DMS53 treated with DMSO at 0.1 percent for 48 hours (cell line): ENCODE results near the gene VAC14.
"Not testable (repeated sequence)": the region's sequence is repeated elsewhere in the genome, so short reads cannot be mapped to it uniquely, and the experiment has no call there.

Experiments
- DNase-seq: peaks from one replicate; lab custom pipeline; 2025; ENCODE audit not compliant: unreplicated experiment; lab: John Stamatoyannopoulos, UW

The VAC14 gene

DNA sequence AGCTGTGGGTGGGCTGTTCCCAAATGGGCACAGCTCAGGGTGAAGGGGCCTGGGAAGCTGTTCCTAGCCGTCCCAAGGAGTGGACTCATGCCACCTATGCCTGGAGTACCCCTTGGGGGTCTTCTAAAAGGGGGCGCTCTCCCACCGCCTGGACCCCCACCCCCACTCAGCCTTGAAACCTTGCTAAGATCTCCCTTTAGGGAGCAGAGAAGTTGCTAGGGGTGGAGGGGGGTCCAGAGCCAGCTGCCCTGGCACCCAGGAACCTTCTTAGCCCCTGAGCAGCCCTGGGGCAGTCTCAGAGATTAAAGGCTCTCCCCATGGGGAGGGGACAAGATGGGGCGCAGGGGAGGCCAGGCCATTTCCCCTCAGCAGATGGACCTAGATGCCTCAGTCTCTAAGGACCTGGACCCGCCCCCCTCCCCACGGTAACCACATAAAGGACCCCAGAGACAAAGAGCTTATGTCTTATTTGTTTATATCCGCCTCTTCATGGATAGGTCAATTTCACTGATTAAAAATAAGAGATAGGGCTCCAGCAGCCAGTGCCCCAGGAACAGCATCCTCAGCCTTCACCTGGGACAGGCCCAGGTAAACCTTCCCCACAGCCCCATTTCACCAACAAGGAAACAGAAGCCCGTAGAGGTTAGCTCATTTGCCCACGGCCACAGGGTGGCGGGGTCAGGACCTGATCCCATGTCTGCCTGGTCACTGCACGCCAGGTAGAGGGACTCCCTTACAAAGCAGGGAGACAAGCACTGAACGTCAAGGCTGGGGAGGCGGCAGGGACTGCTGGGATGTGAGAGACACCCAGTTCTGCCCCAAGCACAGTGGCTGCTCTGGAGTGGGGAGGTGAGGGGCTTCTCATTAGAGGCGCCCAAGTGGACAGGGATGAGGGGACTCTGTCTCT, 118.5 kb downstream of the VAC14 start:
- no peak for DNase-seq

DNA sequence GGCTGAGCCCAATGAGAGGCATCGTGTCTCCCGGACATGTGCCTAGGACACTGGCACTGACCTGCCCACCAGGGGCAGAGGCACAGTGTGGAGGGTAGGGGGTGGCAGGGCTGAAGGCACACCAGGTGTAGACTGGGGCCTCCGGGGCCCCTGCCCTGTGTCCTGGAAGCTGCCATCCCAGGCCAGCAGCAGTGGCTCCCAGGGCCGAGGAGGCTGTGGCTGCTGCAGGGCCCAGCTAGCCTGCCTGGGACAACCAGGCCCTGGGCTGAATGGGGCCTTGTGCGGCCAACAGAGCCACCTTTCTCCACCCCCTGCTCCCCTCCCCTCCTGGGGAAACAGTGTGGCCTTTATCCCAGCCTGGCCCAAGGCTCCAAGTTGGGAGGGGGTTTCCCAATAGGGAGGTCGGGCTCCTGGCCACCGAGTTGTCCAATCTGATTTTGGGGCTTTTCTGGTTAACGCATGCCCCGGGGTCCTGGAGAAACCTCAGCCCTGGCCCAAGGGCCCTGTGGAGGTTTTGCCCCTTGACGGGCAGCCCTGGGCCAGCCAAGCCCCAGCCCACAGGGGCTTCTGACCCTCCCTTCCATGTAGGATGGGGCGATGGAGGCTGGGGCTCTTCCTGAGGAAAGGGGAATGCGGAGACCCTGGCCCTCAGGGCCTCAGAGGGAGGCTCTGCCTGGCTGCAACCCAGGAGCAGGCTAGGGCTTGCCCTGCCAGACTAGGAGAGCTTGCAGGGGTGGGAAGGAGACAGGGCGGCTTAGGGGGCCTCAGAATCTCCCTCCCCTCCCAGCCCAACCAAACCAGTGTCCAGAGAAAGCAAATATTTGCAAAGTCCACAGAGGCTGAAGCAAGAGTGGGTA, 119.3 kb downstream of the VAC14 start:
- DNase-seq: no peak

DNA sequence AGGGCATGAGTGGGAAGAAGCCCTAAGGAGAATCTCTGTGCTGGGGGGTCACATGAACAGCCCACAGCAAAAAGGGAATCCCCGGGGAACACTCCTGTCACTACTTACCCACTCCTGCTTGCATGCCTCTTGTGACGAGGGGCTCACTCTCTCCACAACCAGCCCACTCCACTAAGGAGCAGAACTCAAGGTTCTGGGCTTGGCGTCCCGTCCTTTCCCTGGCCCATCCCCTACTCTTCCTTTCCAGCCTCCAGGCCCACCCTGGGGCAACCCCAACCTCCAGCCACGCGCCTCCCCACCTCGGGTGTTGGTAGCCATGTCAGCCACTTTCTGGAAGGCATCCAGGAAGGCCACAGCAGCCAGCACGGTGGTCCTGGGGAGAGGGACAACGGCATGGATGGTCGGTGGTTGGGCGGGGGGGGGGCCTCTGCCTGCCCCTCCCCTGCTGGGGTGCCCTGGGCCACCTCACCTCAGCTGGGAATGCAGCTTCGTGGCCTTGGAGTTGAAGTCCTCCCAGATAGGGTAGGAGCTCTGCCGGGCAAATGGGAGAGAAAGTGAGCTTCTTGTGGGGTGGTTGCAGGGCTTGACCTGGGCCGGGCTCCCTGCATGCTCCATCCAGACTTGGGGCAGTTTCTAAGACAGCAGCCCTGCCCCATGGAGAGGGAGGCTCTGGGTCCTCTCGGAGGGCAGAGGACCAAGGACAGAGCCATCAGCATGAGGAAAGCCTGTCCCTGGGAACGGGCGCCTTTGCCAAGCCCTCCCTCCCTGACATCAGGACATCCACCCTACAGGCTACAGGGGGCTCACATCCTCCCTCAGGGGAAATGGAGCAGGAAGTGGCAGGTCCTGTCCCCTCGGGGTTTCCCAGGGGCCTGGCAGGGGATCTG, 120.2 kb downstream of the VAC14 start:
- no peak for DNase-seq

DNA sequence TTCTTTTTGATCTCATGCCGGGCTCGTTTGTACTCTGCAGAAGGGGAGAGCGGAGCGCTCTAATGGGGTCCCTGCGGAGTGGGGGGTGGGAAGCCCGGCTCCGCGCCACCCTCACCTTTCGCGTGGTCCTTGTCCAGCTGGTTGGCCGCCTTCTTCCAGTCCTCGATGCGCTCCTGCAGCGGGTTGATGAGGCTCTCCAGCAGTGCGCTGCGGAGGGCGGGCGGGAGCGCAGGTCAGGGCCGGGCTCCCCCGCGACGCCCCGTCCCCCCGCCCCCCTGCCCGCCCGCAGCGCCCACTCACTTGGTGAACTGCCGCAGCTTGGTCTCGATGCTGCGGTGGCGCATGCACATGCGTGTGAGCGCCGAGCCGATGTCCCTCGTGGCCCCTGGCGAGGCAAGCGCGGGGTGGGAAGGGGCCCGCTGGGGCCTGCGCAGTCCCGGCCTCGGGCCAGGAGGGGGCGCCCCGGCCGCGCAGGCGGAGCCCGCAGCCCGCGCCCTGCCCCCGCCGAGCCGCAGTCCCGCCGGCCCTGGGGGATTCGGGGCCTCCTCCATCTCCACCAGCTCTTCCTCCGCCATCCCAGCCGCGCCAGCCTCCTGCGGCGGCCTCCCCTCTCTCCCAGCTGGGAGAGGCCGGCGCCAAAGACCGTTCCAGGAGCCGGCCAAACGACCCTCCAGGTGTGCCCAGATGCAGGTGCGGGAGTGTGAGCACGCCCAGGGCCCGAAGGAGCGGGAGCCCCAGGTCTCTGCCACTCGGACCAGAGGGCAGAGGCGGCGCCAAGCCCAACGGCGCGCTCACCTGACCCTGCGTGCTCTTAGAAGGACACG, 121.1 kb downstream of the VAC14 start:
- no peak for DNase-seq

DNA sequence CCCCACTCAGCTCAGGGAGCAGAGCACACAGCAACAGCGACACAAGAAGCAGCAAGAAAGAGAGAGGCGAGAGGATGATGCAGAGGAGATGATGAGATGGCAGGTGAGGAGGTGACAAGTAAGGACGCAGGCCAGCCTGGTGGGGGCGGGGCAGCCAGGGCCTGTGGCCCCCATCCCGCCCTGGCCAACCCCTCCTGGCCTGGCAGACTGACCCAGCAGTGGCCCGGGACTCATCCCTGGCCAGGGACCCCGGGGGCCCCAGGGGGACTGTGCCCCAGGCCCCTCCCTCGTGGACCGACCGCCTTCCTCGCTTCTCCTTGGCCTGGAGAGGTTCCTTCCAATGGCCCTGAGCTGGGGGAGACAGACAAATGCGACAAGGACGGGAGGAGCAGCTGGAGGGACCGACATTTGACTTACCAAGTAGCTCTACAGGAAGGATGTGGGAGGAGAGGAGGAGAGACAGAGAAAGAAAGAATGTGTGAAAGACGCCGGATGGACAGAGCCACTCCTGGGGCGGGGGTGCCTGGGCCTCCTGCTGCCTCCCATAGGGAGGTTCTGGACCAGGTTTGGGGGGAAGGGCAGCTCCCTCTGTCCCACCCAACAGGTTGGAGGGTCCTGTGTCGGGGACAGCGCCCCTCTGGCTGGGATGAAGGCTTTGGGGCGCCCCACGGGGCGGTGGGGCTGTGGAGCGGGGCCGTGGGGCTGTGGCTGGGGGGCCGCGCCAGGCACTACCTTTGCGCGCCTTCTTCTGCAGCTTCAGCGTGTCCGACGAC, 121.9 kb downstream of the VAC14 start:
- no peak for DNase-seq

DNA sequence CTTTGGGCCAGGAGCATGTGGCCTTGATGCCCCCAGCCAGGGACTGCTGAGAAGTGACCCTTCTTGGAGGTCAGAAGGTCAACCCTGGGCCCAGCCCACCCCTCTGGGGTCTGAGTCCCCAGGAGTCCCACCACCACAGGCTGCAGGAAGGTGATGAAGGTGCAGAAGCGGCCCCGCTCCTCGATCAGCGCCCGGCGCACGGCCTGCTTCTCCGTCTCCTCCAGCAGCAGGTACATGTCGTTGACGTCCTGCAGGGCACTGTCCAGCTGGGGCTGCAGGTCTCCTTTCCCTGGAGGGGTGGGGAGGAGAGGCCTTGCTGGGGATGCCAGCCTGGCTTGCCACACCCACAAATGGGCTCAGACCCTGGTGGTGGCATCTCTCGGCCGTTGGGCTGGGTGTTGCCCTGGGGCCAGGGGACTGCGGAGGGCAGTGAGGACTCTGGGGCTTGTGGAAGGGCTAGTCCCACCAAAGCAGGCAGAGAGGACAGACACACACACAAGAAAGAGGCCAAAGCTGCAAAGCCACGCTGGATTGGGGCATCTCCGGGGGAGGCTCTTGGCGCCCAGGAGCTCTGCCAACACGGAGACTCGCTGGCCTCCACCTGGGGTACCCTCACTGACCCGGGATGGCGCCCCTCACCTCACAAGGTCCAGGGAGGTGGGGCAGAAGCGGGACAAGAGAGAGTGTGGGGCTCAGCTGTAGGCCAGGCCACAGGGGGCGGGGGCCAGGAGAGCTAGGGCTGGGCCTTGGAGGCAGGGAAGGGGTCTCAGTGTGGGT, 122.6 kb downstream of the VAC14 start:
- DNase-seq: no peak

DNA sequence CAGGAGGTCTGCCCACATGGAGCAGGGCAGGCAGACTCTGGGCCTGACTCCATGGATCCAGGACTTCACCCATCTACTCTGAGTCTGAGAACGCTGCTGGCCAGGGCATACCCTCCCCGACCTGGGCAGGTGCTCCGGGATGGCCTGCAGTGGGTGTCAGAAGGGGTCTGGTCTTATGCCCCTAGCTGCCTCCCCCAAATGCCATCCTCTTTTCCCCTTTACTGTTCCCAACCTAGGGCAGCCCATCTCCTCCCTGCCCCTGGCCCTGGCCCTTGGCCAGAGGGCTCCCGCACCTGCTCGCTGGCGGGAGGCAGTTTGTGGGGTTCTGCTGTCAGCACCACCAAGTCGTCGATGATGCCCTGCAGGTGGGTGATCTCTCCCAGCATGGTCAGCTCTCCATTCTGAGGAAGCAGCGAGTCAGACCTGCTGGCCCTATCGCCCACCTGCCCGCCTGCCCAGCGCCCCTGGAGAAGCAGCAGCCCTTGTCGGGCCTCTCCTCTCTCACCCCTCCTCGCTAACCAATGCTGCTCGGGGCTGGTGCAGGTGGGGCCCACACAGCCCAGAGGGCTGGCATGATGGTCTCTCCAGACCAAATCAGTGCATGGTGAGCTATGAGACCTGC, 123.3 kb downstream of the VAC14 start:
- DNase-seq: no peak

DNA sequence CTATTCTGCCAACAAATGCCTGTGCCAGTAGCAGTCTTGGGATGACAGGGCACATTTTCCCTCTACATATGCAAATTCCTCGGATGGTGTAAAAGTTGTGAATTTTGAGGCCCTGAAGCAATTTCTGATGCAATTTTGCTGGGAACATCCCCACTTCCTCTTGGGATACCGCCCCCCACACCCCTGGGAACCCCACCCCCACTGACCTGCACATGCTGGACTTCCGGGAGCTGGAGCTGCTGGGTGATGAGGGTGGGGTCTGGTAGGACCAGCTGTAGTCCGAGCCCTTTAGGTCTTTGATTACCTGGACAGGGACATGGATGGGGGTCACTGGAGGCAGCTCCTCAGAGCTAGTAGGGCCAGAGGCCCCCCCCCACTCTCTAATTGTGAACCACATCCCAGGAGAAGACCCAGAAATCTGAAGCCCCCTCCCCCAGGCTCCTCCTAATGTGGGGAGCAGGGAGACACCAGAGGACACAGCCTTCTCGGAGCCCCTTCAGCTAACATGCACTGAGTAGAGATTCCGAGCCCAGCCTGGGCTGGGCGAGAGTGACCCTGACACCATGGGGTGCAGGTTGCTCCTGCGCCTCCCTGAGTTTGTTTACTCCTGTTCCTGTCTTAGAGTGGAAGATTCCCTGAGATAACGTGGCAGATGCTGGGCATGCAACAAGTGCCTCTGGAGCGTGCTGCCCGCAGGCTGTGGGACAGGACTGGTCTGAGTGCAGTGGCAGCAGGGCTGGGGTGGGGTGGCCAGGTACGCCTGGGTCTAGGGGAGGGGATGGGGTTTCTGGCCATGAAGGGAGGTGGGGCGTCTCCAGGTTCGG, 124.1 kb downstream of the VAC14 start:
- no peak for DNase-seq

DNA sequence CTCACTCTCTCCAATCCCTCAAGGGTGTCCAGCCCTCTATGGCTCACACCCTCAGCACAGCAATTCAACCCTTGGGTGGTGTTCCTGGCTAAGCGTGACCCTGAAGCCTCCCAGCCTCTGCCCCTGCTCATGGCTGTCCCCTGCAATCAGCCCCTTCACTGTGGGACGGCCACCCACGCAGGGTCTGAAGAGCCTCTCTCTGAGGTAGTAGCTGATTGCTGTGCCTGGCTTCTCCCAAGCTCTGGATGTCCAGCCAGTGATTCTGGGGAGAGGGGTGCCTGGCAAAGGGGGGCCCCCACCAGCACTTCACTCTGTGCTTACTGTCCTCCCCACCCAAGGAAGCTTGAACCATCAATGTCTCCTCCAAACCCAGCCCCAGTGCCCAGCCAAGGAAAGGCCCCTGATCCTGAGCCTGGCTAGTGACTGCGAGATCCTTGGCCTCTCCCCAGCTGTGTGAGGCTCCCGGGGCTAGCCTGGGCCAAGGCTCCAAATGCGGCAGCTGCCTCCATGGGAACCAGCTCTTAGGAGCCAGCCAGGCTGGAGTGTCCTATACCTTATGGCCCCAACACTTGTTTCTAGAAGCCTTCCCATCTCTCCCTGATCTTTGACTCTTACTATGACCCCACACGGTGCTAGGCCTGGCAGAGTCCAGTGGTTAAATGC, 125.0 kb downstream of the VAC14 start:
- no peak for DNase-seq

DNA sequence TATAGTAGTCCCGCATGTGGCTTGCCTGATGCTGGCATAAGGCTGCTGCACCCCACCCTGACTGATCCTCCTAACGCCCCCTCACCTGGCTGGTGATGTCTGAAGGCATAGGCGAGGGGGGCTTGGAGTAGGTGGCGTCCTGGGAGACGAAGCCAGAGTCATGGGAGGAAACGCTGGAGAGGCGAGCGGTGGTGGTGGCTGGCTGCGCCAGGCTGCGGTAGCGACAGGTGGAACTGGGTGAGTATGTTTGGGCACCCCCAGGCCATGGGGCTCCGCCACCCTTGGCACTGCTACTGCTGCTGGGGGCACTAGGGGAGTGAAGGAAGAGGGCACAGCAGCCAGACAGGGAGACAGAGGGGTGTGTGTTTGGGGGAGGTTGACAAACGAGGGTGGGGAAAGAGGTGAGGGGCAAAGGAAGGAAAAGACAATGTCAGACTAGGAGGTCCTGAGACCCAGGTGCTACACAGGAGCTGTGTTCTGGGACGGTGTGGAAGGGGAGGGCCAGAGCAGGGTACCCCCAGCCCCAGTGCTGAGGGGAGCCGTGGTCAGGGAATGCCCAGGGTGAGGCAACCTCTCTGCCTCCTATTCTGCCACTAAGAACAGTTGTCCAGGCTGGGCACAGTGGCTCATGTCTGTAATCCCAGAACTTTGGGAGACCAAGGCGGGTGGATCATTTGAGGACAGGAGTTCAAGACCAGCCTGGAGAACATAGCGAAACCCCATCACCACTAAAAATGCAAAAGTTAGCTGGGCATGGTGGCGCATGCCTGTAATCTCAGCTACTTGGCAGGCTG, 126.5 kb downstream of the VAC14 start:
- no peak for DNase-seq

DNA sequence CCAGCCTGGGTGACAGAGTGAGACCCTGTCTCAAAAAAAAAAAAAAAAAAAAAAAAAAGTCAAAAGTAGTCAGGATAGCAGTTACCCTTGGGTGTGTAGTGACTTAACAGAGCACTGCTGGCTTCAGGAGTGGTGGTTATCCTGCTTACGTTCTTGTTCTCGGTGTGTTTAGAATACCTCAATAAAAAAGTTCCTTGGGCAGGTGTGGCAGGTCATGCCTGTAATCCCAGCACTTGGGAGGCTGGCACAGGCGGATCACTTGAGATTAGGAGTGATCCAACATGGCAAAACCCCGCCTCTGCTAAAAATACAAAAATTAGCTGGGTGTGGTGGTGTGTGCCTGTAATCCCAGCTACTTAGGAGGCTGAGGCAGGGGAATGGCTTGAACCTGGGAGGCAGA, 130.0 kb downstream of the VAC14 start:
- not testable (repeated sequence) for DNase-seq

DNA sequence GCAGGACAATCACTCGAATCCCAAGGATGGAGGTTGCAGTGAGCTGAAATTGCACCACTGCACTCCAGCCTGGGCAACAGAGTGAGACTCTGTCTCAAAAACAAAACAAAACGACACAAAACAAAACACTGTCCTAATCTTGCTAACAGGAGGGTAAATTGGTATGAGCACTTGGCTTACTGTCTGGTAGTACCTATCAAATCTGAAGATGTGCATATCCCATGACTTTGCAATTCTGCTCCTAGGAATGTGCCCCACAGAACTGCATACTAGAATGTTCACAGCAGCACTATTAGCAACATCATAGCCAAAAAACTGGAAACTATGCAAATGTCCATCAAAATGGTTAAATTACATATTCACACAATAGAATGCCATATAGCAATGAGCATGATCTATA, 130.8 kb downstream of the VAC14 start:
- no peak for DNase-seq

DNA sequence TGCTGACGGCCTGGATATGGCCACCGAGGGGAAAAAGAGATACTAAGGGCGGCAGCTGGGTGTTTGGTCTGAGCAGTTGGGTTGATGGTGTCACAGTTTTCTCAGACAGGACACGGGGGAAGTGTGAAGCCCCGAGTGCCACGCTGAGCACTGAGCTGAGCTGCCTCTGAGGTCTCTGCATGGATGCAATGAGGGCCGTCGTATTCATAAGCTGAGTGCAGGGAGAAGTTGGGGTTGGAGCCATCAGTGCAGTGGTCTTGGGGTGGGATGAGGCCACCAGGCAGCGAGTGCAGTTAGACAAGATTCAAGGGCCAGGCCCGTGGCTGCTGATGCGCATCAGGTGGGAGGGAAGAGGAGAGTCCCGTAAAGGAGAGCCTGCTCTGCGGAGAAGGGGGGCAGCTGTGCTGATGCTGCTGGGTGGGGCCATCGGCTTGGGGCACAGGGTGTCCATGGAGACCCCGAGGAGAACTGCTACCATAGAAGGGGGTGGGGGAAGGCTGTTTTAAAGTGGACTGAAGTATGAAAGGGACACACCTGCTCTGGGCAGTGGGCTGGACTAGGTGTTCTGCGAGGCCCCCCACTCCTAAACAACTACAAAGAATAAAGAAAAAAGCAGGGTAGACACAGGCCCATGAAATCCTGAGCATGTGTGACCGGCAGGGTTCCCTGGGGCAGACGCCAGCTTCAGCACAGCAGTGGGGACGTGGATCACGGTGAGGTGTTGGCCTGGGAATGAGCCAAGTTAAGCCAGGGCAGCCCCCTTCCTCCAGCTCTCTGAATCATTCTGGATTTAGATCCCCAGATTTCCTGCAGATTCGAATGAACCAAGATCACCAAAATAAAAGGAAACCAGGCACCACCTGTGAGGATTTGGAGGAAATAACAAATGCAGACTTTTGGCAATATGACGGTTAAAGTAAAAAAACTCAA, 134.9 kb downstream of the VAC14 start:
- no peak for DNase-seq

DNA sequence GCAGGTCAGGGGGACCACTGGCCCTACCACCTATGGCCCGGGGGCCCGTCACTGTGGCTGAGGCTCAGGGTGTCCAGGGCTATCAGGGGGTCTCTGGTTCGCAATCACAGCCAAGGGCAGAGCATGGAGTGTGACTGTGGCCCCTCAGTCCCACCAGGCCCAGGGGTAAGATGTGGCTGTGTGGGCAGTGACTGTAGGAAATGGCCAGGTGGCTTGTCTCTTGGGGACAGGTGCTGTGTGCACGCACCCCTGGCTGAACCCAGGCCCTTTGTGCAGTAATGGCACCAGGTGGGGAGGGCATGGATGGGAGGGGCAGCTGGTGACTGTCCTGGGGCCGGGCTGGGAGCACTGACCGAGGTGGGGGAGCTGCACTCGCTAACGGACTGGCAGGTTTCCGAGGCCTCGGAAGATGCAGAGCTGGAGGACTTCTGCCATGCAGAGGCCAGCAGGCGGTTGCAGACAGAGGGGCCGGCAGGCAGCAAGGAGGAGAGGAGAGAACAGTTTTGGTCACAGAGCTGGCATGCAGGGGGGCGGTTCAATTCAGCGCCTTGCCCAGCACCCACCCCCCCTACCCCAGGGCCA, 135.8 kb downstream of the VAC14 start:
- DNase-seq: no peak
